Measurements from ENCODE around the gene ANKUB1. TPM values are rescaled to one million over a fixed set of nuclear protein-coding genes. Genes with fewer than 3 reads are reported as not detected.

The ANKUB1 gene
- total and polyA plus RNA-seq, 4 donors = 0.95 to 3.3 (median 1.7) TPM

- Histone ChIP-seq H3K9me3 (ENCODE audit: control insufficient read depth, insufficient read depth, low read length) (peaks cover 24% of the 10 kb centered on the region), H3K4me3 (ENCODE audit: low read depth, low read length) (no peak overlapping the region), H3K27me3 (ENCODE audit: control insufficient read depth, insufficient read depth, low read length) (no peaks in the 10 kb centered on the region), H3K4me1 (ENCODE audit: control insufficient read depth, insufficient read depth, low read length) (no peaks in the 10 kb centered on the region), H3K36me3 (ENCODE audit: control insufficient read depth, insufficient read depth, low read length) (no peaks in the 10 kb centered on the region), H3K27ac (ENCODE audit: low read depth, low read length) (no peak overlapping the region)
- no CpG with 5 or more reads among the region's 1 CpG for WGBS (ENCODE audit: insufficient coverage)
- no peak for DNase-seq (ENCODE audit: low read depth in 4 of 6, low spot score in 6 of 6)
Measured at GRCh38 chr3:149828390-149828789, 36.0 kb upstream of the ANKUB1 start.

- peaks cover 19% of the 10 kb centered on the region for H3K9me3 ChIP-seq (ENCODE audit: control insufficient read depth, insufficient read depth, low read length)
- no peaks in the 10 kb centered on the region for H3K27me3 ChIP-seq (ENCODE audit: control insufficient read depth, insufficient read depth, low read length)
- H3K36me3 ChIP-seq (ENCODE audit: control insufficient read depth, insufficient read depth, low read length) = no peaks in the 10 kb centered on the region
- H3K4me3 ChIP-seq (ENCODE audit: low read depth, low read length) = no peak overlapping the region
- H3K27ac ChIP-seq (ENCODE audit: low read depth, low read length) = no peak overlapping the region
- DNase-seq (ENCODE audit: low read depth in 4 of 6, low spot score in 6 of 6) = no peak
- 80% methylated on average over 1 of the region's 3 CpGs for WGBS (ENCODE audit: insufficient coverage)
- no peaks in the 10 kb centered on the region for H3K4me1 ChIP-seq (ENCODE audit: control insufficient read depth, insufficient read depth, low read length)
Measured at GRCh38 chr3:149826636-149827035, 34.3 kb upstream of the ANKUB1 start.

- Histone ChIP-seq H3K4me3 (ENCODE audit: low read depth, low read length) (no peak overlapping the region), H3K4me1 (ENCODE audit: control insufficient read depth, insufficient read depth, low read length) (peaks cover 3% of the 10 kb centered on the region), H3K36me3 (ENCODE audit: control insufficient read depth, insufficient read depth, low read length) (no peaks in the 10 kb centered on the region), H3K27me3 (ENCODE audit: control insufficient read depth, insufficient read depth, low read length) (no peaks in the 10 kb centered on the region), H3K27ac (ENCODE audit: low read depth, low read length) (no peak overlapping the region), H3K9me3 (ENCODE audit: control insufficient read depth, insufficient read depth, low read length) (peaks cover 7% of the 10 kb centered on the region)
- no peak for DNase-seq (ENCODE audit: low read depth in 4 of 6, low spot score in 6 of 6)
- no CpG with 5 or more reads among the region's 4 CpGs for WGBS (ENCODE audit: insufficient coverage)
Measured at GRCh38 chr3:149820183-149820582, 27.8 kb upstream of the ANKUB1 start.

GRCh38 chr3:149819432-149819831, 27.1 kb upstream of the ANKUB1 start:
- H3K36me3 ChIP-seq (ENCODE audit: control insufficient read depth, insufficient read depth, low read length) = no peaks in the 10 kb centered on the region
- H3K4me3 ChIP-seq (ENCODE audit: low read depth, low read length) = no peak overlapping the region
- H3K27ac ChIP-seq (ENCODE audit: low read depth, low read length) = no peak overlapping the region
- peaks cover 7% of the 10 kb centered on the region for H3K9me3 ChIP-seq (ENCODE audit: control insufficient read depth, insufficient read depth, low read length)
- no peaks in the 10 kb centered on the region for H3K27me3 ChIP-seq (ENCODE audit: control insufficient read depth, insufficient read depth, low read length)
- peaks cover 3% of the 10 kb centered on the region for H3K4me1 ChIP-seq (ENCODE audit: control insufficient read depth, insufficient read depth, low read length)
- no peak for DNase-seq (ENCODE audit: low read depth in 4 of 6, low spot score in 6 of 6)
- 71% methylated on average over 1 of the region's 1 CpG for WGBS (ENCODE audit: insufficient coverage)

GRCh38 chr3:149816986-149817385, 24.6 kb upstream of the ANKUB1 start:
- H3K36me3 ChIP-seq (ENCODE audit: control insufficient read depth, insufficient read depth, low read length) = no peaks in the 10 kb centered on the region
- H3K9me3 ChIP-seq (ENCODE audit: control insufficient read depth, insufficient read depth, low read length) = peaks cover 3% of the 10 kb centered on the region
- H3K27me3 ChIP-seq (ENCODE audit: control insufficient read depth, insufficient read depth, low read length) = no peaks in the 10 kb centered on the region
- DNase-seq (ENCODE audit: low read depth in 4 of 6, low spot score in 6 of 6) = no peak
- no peak overlapping the region for H3K27ac ChIP-seq (ENCODE audit: low read depth, low read length)
- peaks cover 9% of the 10 kb centered on the region for H3K4me1 ChIP-seq (ENCODE audit: control insufficient read depth, insufficient read depth, low read length)
- no peak overlapping the region for H3K4me3 ChIP-seq (ENCODE audit: low read depth, low read length)
- no CpG with 5 or more reads among the region's 2 CpGs for WGBS (ENCODE audit: insufficient coverage)

- H3K4me1 ChIP-seq (ENCODE audit: control insufficient read depth, insufficient read depth, low read length) = peaks cover 9% of the 10 kb centered on the region
- no peaks in the 10 kb centered on the region for H3K9me3 ChIP-seq (ENCODE audit: control insufficient read depth, insufficient read depth, low read length)
- no peak overlapping the region for H3K27ac ChIP-seq (ENCODE audit: low read depth, low read length)
- H3K27me3 ChIP-seq (ENCODE audit: control insufficient read depth, insufficient read depth, low read length) = no peaks in the 10 kb centered on the region
- H3K36me3 ChIP-seq (ENCODE audit: control insufficient read depth, insufficient read depth, low read length) = no peaks in the 10 kb centered on the region
- no peak for DNase-seq (ENCODE audit: low read depth in 4 of 6, low spot score in 6 of 6)
- WGBS (ENCODE audit: insufficient coverage) = no CpG with 5 or more reads among the region's 3 CpGs
- no peak overlapping the region for H3K4me3 ChIP-seq (ENCODE audit: low read depth, low read length)
Measured at GRCh38 chr3:149816311-149816710, 24.0 kb upstream of the ANKUB1 start.

GRCh38 chr3:149815728-149816127, 23.4 kb upstream of the ANKUB1 start:
- no peak overlapping the region for H3K27ac ChIP-seq (ENCODE audit: low read depth, low read length)
- no peak overlapping the region for H3K4me3 ChIP-seq (ENCODE audit: low read depth, low read length)
- no peak for DNase-seq (ENCODE audit: low read depth in 4 of 6, low spot score in 6 of 6)
- H3K27me3 ChIP-seq (ENCODE audit: control insufficient read depth, insufficient read depth, low read length) = no peaks in the 10 kb centered on the region
- no CpG with 5 or more reads among the region's 3 CpGs for WGBS (ENCODE audit: insufficient coverage)
- H3K36me3 ChIP-seq (ENCODE audit: control insufficient read depth, insufficient read depth, low read length) = no peaks in the 10 kb centered on the region
- no peaks in the 10 kb centered on the region for H3K9me3 ChIP-seq (ENCODE audit: control insufficient read depth, insufficient read depth, low read length)
- H3K4me1 ChIP-seq (ENCODE audit: control insufficient read depth, insufficient read depth, low read length) = peaks cover 9% of the 10 kb centered on the region

GRCh38 chr3:149815321-149815720, 23.0 kb upstream of the ANKUB1 start:
- H3K36me3 ChIP-seq (ENCODE audit: control insufficient read depth, insufficient read depth, low read length) = no peaks in the 10 kb centered on the region
- H3K4me3 ChIP-seq (ENCODE audit: low read depth, low read length) = no peak overlapping the region
- peaks cover 9% of the 10 kb centered on the region for H3K4me1 ChIP-seq (ENCODE audit: control insufficient read depth, insufficient read depth, low read length)
- H3K27ac ChIP-seq (ENCODE audit: low read depth, low read length) = no peak overlapping the region
- no peaks in the 10 kb centered on the region for H3K27me3 ChIP-seq (ENCODE audit: control insufficient read depth, insufficient read depth, low read length)
- no peak for DNase-seq (ENCODE audit: low read depth in 4 of 6, low spot score in 6 of 6)
- WGBS (ENCODE audit: insufficient coverage) = no CpG with 5 or more reads among the region's 1 CpG
- no peaks in the 10 kb centered on the region for H3K9me3 ChIP-seq (ENCODE audit: control insufficient read depth, insufficient read depth, low read length)

GRCh38 chr3:149813367-149814281, 21.3 kb upstream of the ANKUB1 start:
- H3K27me3 ChIP-seq (ENCODE audit: control insufficient read depth, insufficient read depth, low read length) = no peaks in the 10 kb centered on the region
- no peaks in the 10 kb centered on the region for H3K9me3 ChIP-seq (ENCODE audit: control insufficient read depth, insufficient read depth, low read length)
- H3K4me3 ChIP-seq (ENCODE audit: low read depth, low read length) = peak overlapping the region; percentile 95
- no peaks in the 10 kb centered on the region for H3K36me3 ChIP-seq (ENCODE audit: control insufficient read depth, insufficient read depth, low read length)
- DNase-seq (ENCODE audit: low read depth in 4 of 6, low spot score in 6 of 6) = peak in 3 of 6 donors; percentile 18 to 35 (median 26)
- peaks cover 9% of the 10 kb centered on the region for H3K4me1 ChIP-seq (ENCODE audit: control insufficient read depth, insufficient read depth, low read length)
- WGBS (ENCODE audit: insufficient coverage) = 0% methylated on average over 25 of the region's 29 CpGs
- peak overlapping the region; percentile 99 for H3K27ac ChIP-seq (ENCODE audit: low read depth, low read length)
